HEK293 (cell line): Measurements from ENCODE around the gene RAET1L.

ENCODE experiments used
- ZNF560 ChIP-seq: fragments of 450-650 bp; formaldehyde crosslinking; IDR thresholded peaks from 2 replicates; pipeline ENCODE4 v1.5.1; 2017; ENCODE audit warnings: missing biosample characterization, missing genetic modification characterization, borderline replicate concordance
- ZNF677 ChIP-seq: fragments of 450-650 bp; IDR thresholded peaks from 2 replicates; pipeline ENCODE4 v1.5.0; 2018; ENCODE audit warnings: missing biosample characterization, mild to moderate bottlenecking, missing genetic modification characterization, moderate library complexity
- ZNF747 ChIP-seq: fragments of 450-650 bp; formaldehyde crosslinking; IDR thresholded peaks from 2 replicates; pipeline ENCODE4 v1.5.1; 2016; ENCODE audit warnings: missing biosample characterization, missing genetic modification characterization
- ZNF777 ChIP-seq: fragments of 450-650 bp; formaldehyde crosslinking; IDR thresholded peaks from 2 replicates; pipeline ENCODE4 v1.5.1; 2017; ENCODE audit warnings: missing biosample characterization, missing genetic modification characterization, borderline replicate concordance
- TF ChIP-seq, protein P1 (sequence below): fragments of 450-650 bp; formaldehyde crosslinking; IDR thresholded peaks from 2 replicates; pipeline ENCODE4 v1.5.1; 2016; ENCODE audit warnings: missing biosample characterization, missing genetic modification characterization
- TF ChIP-seq, protein P2 (sequence below): fragments of 450-650 bp; formaldehyde crosslinking; optimal IDR thresholded peaks from 2 replicates; pipeline ENCODE3; 2016; ENCODE audit warnings: missing biosample characterization, mild to moderate bottlenecking, missing genetic modification characterization

DNA sequence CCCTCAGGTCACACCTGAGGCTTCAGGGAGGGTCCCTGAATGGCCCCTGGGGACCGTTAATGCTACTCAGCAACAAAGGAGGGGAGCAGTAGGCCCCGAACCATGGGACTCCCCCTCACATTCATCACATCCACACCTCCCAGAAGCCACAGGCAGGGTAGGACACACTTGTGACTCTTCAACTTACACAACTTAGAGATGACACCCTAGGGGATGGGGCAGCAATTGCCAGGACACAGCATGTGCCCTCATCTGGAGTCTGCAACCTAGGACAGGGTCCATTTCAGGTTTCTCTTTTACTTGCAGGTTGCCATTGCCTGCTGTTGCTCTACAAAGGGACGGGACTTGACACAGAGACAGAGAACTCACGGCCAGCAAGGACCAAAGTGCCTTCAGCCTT, 42.8 kb upstream of the RAET1L start:
- TF ChIP-seq ZNF677 (tag by site-specific recombination) (no peak), ZNF747 (tag by site-specific recombination) (no peak), ZNF777 (tag by site-specific recombination) (no peak), ZNF560 (no peak)
- TF ChIP-seq, protein P1, sequence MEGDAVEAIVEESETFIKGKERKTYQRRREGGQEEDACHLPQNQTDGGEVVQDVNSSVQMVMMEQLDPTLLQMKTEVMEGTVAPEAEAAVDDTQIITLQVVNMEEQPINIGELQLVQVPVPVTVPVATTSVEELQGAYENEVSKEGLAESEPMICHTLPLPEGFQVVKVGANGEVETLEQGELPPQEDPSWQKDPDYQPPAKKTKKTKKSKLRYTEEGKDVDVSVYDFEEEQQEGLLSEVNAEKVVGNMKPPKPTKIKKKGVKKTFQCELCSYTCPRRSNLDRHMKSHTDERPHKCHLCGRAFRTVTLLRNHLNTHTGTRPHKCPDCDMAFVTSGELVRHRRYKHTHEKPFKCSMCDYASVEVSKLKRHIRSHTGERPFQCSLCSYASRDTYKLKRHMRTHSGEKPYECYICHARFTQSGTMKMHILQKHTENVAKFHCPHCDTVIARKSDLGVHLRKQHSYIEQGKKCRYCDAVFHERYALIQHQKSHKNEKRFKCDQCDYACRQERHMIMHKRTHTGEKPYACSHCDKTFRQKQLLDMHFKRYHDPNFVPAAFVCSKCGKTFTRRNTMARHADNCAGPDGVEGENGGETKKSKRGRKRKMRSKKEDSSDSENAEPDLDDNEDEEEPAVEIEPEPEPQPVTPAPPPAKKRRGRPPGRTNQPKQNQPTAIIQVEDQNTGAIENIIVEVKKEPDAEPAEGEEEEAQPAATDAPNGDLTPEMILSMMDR (tag by site-specific recombination): no peak
- TF ChIP-seq, protein P2, sequence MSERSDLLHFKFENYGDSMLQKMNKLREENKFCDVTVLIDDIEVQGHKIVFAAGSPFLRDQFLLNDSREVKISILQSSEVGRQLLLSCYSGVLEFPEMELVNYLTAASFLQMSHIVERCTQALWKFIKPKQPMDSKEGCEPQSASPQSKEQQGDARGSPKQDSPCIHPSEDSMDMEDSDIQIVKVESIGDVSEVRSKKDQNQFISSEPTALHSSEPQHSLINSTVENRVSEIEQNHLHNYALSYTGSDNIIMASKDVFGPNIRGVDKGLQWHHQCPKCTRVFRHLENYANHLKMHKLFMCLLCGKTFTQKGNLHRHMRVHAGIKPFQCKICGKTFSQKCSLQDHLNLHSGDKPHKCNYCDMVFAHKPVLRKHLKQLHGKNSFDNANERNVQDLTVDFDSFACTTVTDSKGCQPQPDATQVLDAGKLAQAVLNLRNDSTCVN (tag by site-specific recombination): no peak
